ENCODE data around the gene CARD19. TPM values are rescaled to one million over a fixed set of nuclear protein-coding genes. Genes with fewer than 3 reads are reported as not detected.

Gene CARD19
- polyA plus RNA-seq, 1 donor, result 38.5 TPM

DNA sequence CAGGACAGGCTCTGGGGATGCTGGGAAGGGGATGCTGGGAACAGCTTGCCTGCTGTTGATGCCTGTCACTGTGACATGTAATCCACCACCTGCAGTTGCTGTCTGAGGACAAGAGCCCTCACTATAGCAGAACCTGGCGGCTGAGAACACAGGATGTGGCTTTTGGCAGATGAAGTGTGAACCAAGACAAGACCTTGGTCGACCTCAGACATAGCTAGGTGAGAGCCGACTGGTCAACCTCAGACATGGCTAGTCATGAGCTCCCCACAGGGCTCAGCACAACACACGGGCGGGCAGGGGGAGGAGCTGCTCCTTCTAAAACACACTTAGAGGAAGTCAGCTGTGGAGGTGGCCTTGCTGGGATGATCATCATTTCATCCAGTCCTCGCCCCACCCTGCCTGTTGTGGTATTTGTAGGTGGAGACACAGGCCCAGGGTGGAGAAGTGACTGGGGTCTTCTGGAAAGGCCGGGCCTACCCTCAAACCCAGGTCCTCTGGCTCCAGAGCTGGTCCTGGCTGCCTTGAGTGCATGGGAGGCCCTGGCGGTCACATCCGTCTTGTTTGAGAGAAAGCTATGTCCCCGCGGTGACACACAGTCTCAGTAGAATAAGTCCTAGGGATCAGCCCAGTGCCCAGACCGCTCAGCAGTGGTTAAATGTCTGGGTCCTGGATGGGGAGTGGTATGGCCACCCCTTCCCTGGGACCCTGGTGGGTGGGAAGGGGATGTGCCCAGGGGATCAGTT is 31.5 kb upstream of the CARD19 start:
- no peak for DNase-seq (ENCODE audit: low read depth)

GRCh38 chr9:93065135-93065720 is 30.8 kb upstream of the CARD19 start:
- DNase-seq (ENCODE audit: low read depth), result no peak

DNA sequence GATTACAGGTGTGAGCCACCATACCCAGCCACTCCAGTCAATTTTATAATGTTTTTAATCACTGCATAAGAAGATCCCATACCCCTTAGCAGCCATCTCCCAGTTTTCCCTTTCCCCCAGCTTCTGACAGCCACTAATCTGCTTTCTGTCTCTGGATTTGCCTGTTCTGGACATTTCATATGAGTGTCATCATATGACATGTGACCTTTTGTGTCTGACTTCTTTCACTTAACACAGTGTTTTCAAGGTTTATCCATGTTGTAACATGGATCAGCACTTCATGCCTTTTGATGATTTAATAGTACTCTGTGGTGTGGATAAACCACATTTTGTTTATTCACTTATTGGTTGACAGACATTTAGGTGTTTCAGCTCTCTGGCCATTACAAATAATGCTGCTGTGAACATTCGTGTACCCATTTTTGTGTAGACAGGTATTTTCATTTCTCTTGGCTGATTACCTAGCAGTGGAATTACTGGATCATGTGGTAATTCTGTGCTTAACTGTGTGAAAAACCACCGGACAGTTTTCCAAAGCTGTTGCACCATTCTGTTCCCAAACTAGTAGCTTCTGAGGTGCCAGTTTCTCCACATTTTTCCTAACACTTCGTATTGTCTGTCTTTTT is 28.9 kb upstream of the CARD19 start:
- no peak for DNase-seq (ENCODE audit: low read depth)

- no peak for DNase-seq (ENCODE audit: low read depth)
Observed at GRCh38 chr9:93068956-93069355, 27.1 kb upstream of the CARD19 start.

DNA sequence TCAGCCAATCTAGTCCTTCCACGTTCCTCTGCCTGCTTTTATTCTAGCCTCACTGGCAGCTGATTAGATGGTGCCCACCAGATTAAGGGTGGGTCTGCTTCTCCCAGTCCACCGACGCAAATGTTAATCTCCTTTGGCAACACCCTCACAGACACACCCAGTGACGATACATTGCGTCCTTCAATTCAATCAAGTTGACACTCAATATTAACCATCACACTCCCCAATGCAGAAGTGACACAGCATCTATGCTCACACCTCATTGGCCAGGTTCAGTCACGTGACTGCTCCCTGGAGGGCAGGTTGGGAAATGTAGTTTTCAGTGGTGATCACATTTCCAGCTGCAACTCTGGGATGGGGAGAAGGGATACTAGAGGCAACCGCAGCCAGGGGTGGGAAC is 24.6 kb upstream of the CARD19 start:
- no peak for DNase-seq (ENCODE audit: low read depth)

GRCh38 chr9:93072383-93072795 is 23.6 kb upstream of the CARD19 start:
- DNase-seq (ENCODE audit: low read depth), result no peak

DNA sequence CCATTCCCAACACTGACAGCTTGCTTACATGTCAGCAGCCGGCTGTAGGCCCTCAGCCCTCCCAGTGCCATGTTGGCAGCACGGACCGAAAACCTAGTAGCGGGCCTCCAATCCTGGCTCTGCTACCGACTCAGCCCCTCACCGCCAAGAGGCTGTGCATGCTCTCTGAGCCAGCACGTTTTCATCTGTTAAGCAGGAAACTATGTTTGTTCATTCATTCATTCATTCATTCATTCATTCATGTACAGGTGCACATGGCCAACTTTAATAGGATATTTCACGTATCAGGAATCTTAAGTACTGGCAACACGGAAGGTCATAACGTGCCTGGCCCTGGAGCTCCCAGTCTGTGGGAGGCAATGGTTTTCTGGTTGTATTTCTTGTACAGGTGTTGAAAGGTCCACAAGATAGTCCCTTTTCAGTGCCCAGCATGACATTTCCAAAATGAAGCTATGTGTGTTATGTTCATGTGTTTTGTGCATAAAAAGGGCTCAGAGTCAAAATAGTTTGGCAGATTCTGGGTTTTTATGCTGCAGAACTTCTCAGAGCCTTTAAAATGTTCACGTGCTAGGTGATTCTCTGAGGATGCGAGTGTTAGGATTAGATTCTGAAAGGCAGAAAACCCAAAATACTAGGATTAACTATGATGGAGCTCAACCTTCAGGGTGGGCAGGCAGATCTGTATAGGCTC is 19.8 kb upstream of the CARD19 start:
- DNase-seq (ENCODE audit: low read depth), result no peak

- no peak for DNase-seq (ENCODE audit: low read depth)
Observed at GRCh38 chr9:93076792-93077128, 19.3 kb upstream of the CARD19 start.

DNA sequence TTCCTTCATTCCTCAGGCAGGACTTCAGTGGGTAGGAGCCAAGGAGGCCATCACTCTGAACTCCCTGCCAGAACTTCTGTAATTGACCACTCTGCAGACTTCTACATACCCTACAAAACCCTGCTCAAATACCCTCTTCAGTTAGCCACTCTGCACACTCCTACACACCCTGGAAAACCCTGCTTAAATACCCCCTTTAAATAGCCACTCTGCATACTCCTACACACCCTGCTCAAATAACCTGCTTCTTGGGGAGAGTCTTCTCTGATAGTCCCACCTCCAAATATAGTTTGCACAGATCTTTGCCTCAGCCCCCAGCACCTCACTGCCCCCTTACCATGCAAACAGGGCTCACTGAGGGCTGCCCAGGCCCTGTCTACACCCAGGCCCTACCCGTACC is 18.6 kb upstream of the CARD19 start:
- DNase-seq (ENCODE audit: low read depth), result no peak

GRCh38 chr9:93077811-93078210 is 18.2 kb upstream of the CARD19 start:
- DNase-seq (ENCODE audit: low read depth), result no peak

DNA sequence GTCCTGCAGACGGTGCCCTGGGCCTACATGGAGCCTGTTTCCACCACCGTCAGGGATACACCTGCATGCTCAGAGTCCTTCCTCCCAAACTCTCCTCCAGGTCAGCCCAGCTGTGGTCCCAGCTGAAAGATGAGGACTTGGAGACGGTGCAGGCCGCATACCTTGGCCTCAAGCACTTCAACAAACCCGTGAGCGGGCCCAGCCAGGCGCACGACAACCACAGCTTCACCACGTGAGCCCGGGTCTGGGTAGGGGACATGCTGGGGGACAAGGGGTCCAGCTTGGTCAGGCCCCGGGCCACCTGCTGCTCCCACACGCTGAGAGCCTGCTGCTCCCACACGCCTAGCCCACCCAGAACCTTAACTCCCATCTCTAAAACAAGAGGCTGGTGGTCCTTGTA is 16.6 kb upstream of the CARD19 start:
- DNase-seq (ENCODE audit: low read depth), result no peak

DNA sequence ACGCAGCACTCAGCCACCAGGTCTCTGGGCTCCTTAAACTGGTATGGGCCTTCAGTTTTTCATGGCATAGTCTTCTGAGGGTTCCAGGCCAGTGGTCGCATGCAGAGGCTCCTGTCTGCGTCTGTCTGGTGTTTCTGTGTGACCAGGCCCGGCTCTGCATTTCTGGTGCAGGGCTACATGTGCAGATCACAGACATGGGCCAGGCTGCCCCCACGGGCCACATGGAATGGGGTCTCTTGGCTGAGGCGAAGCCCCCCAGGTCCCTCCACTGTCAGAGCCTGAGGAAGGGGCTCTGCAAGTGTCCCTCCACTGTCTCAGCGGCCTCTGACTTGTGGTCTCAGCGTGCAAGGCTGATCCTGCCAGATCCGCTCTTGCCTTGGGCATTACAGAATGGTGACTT is 15.6 kb upstream of the CARD19 start:
- DNase-seq (ENCODE audit: low read depth), result no peak

DNA sequence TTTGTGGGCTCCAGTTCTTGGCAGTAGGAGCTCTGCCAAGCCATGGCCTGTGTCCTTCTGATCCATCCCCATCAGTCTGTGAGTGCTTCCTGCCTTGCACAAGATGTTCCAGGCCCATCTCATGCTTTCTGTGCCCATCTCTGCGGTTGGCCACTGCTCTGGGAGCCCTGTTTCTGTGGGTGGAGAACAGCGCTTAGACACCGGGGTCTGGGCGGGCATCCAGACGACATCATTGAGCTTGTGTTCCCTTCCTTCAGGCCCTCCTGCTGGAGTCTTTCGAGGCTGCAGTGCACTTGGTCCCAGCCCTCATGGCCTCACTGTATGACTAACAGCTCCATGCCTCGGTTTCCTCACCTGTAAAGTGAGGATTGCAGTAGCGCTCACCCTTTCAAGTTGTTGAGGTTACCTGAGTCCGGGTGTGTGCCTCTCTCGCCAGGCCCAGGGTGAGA is 14.9 kb upstream of the CARD19 start:
- no peak for DNase-seq (ENCODE audit: low read depth)

DNA sequence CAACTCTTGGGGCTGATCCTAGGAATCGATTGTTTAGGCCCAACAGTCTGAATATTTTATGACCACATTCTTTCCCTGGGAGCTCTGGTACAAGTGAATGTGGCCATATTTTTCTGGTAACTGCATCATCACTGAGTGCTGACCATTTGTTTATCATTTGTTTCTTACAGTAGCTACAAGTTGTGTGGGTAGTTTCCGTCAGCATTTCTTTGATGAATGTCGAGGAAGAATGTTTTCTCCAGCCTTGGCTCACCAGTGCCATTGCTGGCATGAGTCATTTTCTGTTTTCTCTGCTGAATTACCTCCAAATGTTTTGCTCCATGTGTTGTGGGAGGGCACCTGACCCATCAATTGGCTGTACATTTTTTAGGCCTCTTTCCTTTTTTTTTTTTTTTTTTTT is 14.1 kb upstream of the CARD19 start:
- no peak for DNase-seq (ENCODE audit: low read depth)

DNA sequence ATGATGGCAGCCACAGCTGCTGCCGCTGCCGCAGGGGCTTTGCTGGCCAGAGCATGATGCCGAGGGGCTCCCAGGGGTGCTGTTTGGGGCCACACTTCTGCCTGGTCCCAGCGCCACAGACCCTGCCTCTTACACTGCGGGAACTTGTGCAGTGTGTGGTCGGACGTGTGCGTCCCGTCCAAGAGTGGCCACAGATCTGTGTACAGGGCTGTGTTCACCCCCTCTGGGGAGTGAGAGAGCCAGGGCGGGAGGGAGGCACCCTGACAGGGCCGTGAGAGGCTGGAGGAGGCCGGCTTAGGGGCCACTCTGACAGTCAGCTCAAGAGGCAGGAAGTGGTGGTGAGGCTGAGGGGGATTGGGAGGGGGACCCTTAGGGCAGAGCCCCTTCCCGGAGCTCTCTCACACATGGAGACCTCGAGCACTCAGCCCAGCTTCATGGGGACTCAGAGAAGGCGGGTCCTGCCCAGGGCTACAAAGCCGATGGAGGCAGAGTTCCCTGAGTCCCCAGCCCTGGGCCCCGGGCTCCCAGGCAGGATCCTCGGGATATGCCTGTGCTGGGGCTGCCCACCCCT is 13.1 kb upstream of the CARD19 start:
- DNase-seq (ENCODE audit: low read depth), result no peak

DNA sequence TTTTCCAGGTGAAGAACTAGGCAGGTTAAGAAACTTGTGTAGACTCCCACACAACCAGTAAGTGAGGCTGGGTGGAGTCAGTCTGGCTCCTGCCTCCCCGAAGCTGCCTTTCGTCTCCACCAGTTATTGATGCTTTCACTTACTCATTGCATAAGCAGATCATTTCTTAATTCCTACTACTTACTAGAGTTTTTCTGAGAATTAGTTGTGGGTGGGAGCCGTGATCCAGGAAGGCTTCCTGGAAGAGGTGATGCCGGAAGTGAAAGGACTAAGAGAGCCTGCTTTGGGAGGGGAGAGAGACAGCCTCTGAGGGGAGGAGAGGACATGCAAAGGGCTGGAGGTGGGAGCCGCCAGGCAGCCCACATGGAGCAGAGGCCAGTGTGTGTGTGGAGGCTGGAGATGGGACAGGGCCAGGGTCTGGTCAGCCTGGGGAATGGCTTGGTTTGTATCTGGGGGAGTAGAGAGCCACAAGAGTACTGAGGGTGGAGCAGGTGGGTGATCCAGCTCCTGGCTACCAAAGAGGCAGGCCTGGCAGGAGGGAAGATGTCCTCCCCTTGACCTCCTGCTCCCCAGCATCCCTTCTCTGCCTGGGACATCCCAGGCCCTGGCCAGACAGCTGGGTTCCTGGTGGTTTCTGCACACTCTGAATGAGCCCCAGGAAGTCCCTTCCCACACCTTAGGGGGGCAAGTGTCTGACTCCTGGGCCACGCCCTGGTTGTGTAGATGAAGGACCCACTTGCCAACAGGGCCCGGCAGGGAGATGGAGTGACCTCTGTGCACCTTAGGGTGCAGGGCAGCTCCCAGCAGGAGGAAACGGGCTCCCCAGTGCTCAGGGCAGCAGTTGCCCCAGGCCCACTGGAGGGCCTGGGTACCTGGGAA is 12.2 kb upstream of the CARD19 start:
- no peak for DNase-seq (ENCODE audit: low read depth)

DNA sequence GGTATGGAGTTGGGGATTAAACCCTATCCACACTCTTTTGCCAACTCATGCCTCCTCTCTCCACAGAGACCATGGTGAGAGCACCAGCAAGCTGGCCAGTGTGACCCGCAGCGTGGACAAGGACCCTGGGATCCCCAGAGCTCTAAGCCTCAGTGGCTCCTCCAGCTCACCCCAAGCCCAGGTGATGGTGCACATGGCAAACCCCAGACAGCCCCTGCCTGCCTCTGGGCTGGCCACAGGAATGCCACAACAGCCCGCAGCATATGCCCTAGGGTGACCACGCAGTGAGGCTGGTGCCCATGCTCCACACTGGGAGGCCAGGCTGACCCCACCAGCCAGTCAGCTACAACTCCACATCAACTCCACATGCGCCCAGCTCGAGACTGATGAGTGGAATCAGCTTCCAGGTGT is 11.5 kb upstream of the CARD19 start:
- no peak for DNase-seq (ENCODE audit: low read depth)

- no peak for DNase-seq (ENCODE audit: low read depth)
Observed at GRCh38 chr9:93085676-93086075, 10.3 kb upstream of the CARD19 start.

- no peak for DNase-seq (ENCODE audit: low read depth)
Observed at GRCh38 chr9:93086447-93087224, 9.4 kb upstream of the CARD19 start.

- no peak for DNase-seq (ENCODE audit: low read depth)
Observed at GRCh38 chr9:93087971-93088655, 7.9 kb upstream of the CARD19 start.
